Measurements from ENCODE around the gene KRT3.

DNA sequence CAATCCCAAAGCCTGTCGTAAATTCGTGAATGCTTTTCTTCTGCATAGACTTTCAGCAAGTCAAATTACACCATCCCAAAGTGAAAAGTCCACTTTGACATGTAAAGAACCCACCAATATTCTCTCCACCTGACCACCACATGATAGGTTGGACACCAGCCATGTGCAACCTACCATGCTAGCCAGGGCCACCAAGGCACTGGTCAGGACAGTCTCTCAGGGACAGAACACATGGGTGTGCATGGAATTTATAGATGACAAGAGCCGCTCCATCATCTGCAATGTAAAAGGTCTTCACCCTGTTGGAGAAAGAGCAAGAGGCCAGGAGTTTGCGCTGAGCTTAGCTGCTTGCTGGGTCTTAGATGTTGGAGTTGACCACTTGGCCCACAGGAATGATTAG is 13.4 kb downstream of the KRT3 start:
- TF ChIP-seq EZH2phosphoT487 (IDR thresholded peaks at IDR 0.05; ENCODE audit: low read length) (no peak), EZH2 (optimal IDR thresholded peaks at IDR 0.05; ENCODE audit: low read depth, low read length) (no peak)
- TF ChIP-seq, protein P1, sequence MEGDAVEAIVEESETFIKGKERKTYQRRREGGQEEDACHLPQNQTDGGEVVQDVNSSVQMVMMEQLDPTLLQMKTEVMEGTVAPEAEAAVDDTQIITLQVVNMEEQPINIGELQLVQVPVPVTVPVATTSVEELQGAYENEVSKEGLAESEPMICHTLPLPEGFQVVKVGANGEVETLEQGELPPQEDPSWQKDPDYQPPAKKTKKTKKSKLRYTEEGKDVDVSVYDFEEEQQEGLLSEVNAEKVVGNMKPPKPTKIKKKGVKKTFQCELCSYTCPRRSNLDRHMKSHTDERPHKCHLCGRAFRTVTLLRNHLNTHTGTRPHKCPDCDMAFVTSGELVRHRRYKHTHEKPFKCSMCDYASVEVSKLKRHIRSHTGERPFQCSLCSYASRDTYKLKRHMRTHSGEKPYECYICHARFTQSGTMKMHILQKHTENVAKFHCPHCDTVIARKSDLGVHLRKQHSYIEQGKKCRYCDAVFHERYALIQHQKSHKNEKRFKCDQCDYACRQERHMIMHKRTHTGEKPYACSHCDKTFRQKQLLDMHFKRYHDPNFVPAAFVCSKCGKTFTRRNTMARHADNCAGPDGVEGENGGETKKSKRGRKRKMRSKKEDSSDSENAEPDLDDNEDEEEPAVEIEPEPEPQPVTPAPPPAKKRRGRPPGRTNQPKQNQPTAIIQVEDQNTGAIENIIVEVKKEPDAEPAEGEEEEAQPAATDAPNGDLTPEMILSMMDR (IDR thresholded peaks at IDR 0.05; ENCODE audit: low read length), result no peak

Data from MM.1S (cell line).